Fibroblast of upper back skin (primary cell): ENCODE data around the gene KIAA0930.
"Not testable (repeated sequence)": the region's sequence is repeated elsewhere in the genome, so short reads cannot be mapped to it uniquely, and the experiment has no call there.

Experiments
- DNase-seq: peaks from one replicate; pipeline ENCODE4 v3.0.0-alpha.2; 2013

KIAA0930 gene

GRCh38 chr22:45262931-45263462, 22.3 kb upstream of the KIAA0930 start:
- no peak for DNase-seq

- no peak for DNase-seq
Measured at GRCh38 chr22:45262195-45262930, 21.7 kb upstream of the KIAA0930 start.

GRCh38 chr22:45261407-45262088, 20.9 kb upstream of the KIAA0930 start:
- DNase-seq: no peak

GRCh38 chr22:45260395-45260759, 19.7 kb upstream of the KIAA0930 start:
- not testable (repeated sequence) for DNase-seq

GRCh38 chr22:45259754-45260394, 19.2 kb upstream of the KIAA0930 start:
- no peak for DNase-seq

- not testable (repeated sequence) for DNase-seq
Measured at GRCh38 chr22:45257941-45258340, 17.2 kb upstream of the KIAA0930 start.

- no peak for DNase-seq
Measured at GRCh38 chr22:45254789-45255278, 14.1 kb upstream of the KIAA0930 start.

GRCh38 chr22:45254388-45254787, 13.7 kb upstream of the KIAA0930 start:
- DNase-seq: no peak

- DNase-seq: no peak
Measured at GRCh38 chr22:45253039-45253641, 12.4 kb upstream of the KIAA0930 start.

GRCh38 chr22:45251825-45252224, 11.1 kb upstream of the KIAA0930 start:
- no peak for DNase-seq

GRCh38 chr22:45248832-45249561, 8.3 kb upstream of the KIAA0930 start:
- DNase-seq: no peak

- DNase-seq: peak; percentile 95
Measured at GRCh38 chr22:45246060-45246985, 5.6 kb upstream of the KIAA0930 start.

- DNase-seq: no peak
Measured at GRCh38 chr22:45244916-45245315, 4.2 kb upstream of the KIAA0930 start.

- no peak for DNase-seq
Measured at GRCh38 chr22:45242778-45243191, 2.1 kb upstream of the KIAA0930 start.

- no peak for DNase-seq
Measured at GRCh38 chr22:45240104-45240809, 437 bp downstream of the KIAA0930 start.

GRCh38 chr22:45239681-45240051, 1.0 kb downstream of the KIAA0930 start:
- no peak for DNase-seq

GRCh38 chr22:45238957-45239680, 1.6 kb downstream of the KIAA0930 start:
- DNase-seq: no peak

- DNase-seq: no peak
Measured at GRCh38 chr22:45238076-45238956, 2.4 kb downstream of the KIAA0930 start.
